LNCAP (cell line): ENCODE measurements around the gene ITLN2.

ENCODE experiments used
- CTCF ChIP-seq: fragments of 450-650 bp; IDR thresholded peaks from 2 replicates; pipeline ENCODE4 v1.5.1; 2017; ENCODE audit warnings: mild to moderate bottlenecking

ITLN2 gene

GRCh38 chr1:160987359-160988050, 32.9 kb upstream of the ITLN2 start:
- TF ChIP-seq CTCF: no peak

DNA sequence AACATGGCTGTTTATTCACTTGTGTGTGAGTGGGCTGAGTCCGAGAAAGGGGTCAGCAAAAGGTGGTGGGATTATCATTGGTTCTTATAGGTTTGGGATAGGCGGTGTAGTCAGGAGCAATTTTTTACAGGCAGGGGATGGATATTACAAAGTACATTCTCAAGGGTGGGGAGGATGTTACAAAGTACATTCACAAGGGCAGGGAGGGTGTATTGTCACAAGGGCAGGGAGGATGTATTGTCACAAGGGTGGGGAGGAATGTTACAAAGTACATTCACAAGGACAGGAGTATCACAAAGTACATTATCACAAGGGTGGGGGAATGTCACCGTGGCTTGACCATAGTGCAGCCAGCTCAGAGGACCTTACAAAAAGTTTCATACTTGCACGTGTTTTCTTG, 31.1 kb upstream of the ITLN2 start:
- no peak for TF ChIP-seq CTCF

GRCh38 chr1:160981584-160982411, 27.2 kb upstream of the ITLN2 start:
- TF ChIP-seq CTCF: no peak

DNA sequence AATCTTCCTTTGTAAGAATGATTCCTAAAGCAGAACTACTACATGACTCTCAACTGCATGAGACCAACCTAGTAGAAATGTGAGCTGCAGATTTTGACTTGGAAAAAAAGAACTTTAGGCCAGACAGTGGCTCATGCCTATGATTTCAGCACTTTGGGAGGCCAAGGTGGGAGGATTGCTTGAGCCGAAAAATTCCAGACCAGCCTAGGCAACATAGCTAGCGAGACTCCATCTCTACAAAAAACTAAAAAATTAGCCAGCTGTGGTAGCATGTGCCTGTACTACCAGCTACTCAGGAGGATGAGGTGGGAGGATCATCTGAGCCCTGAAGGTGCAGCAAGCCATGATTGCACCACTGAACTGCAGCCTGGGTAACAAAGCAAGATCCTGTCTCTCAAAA, 24.7 kb upstream of the ITLN2 start:
- no peak for TF ChIP-seq CTCF

- no peak for TF ChIP-seq CTCF
Observed at GRCh38 chr1:160978510-160978927, 23.9 kb upstream of the ITLN2 start.

- TF ChIP-seq CTCF: no peak
Observed at GRCh38 chr1:160975026-160975425, 20.4 kb upstream of the ITLN2 start.

DNA sequence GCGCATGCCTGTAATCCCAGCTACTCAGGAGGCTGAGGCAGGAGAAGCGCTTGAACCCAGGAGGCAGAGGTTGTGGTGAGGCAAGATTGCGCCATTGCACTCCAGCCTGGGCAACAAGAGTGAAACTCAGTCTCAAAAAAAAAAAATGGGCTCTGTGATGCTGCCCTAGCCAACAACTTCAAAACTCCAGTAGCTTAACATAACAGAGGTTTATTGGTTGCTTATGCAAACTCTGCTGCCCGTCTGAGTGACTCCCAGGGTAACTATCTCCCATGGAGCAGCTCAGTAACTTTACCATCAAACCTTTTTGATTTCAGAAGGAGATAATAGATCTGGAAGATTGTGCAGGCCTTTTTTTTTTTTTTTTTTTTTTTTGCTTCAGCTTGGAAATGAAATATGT, 18.9 kb upstream of the ITLN2 start:
- no peak for TF ChIP-seq CTCF
